ENCODE data around the gene THAP6. TPM values are rescaled to one million over a fixed set of nuclear protein-coding genes. Genes with fewer than 3 reads are reported as not detected.

The THAP6 gene
- total RNA-seq, 4 donors from 2014 or later: 11.0 to 21.2 (median 12.8) TPM

DNA sequence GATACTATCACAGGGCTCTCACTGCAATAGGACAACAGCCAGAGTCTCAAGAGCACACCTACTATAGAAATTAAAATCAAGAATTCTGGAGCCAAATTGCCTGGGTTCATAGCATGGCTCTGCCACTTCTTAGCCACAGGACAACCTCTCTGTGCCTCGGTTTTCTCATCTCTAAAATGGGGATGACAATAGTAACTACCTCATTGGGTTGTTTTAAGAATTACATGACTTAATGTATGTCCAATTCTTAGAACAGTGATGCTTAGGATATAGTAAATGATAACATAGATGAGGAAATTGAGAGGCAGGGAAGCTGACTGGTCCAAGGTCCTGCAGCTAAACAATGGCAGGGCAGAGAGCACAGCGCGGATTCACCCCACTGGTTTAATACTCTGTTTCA lies 30.6 kb downstream of the THAP6 start:
- Histone ChIP-seq H3K36me3 (peaks cover 0 to 27% (median 23%) of the 10 kb centered on the region in 4 donors), H3K4me3 (no peak overlapping the region), H3K9me3 (no peaks in the 10 kb centered on the region), H3K27me3 (no peaks in the 10 kb centered on the region), H3K27ac (replicated peaks in 1 of 4) (no peak overlapping the region), H3K4me1 (peaks cover 0 to 6% (median 0%) of the 10 kb centered on the region in 4 donors)
- TF ChIP-seq EP300 (IDR thresholded peaks at IDR 0.05) (no peak), POLR2A (IDR thresholded peaks at IDR 0.05; ENCODE audit: low read depth) (no peak), POLR2AphosphoS5 (IDR thresholded peaks at IDR 0.05) (no peak), CTCF (IDR thresholded peaks at IDR 0.05) (no peak)
- WGBS: 84% methylated on average over 3 of the region's 3 CpGs
- DNase-seq (ENCODE audit: extremely low spot score): no peak
- intact Hi-C loops (cut with DNase I): no loop called here

- 96% methylated on average over 5 of the region's 5 CpGs for WGBS
- intact Hi-C loops (cut with DNase I): no loop called here
- Histone ChIP-seq H3K4me1 (peaks cover 0 to 6% (median 0%) of the 10 kb centered on the region in 4 donors), H3K9me3 (no peaks in the 10 kb centered on the region), H3K27ac (replicated peaks in 1 of 4) (no peak overlapping the region), H3K4me3 (no peak overlapping the region), H3K27me3 (no peaks in the 10 kb centered on the region), H3K36me3 (peaks cover 0 to 22% (median 21%) of the 10 kb centered on the region in 4 donors)
- TF ChIP-seq POLR2AphosphoS5 (IDR thresholded peaks at IDR 0.05): no peak
- no peak for TF ChIP-seq EP300 (IDR thresholded peaks at IDR 0.05)
- TF ChIP-seq CTCF (IDR thresholded peaks at IDR 0.05): no peak
- TF ChIP-seq POLR2A (IDR thresholded peaks at IDR 0.05; ENCODE audit: low read depth): no peak
- DNase-seq (ENCODE audit: extremely low spot score): no peak
Observed at GRCh38 chr4:75545526-75545925, 31.3 kb downstream of the THAP6 start.

GRCh38 chr4:75547647-75548387 lies 33.5 kb downstream of the THAP6 start:
- no peaks in the 10 kb centered on the region for H3K27me3 ChIP-seq
- WGBS: 70% methylated on average over 15 of the region's 15 CpGs
- DNase-seq (ENCODE audit: extremely low spot score): no peak

GRCh38 chr4:75549019-75549418 lies 34.7 kb downstream of the THAP6 start:
- Histone ChIP-seq H3K4me1 (peaks cover 0 to 6% (median 0%) of the 10 kb centered on the region in 4 donors), H3K27me3 (no peaks in the 10 kb centered on the region), H3K36me3 (peaks cover 0 to 20% (median 15%) of the 10 kb centered on the region in 4 donors), H3K4me3 (no peak overlapping the region), H3K9me3 (no peaks in the 10 kb centered on the region), H3K27ac (replicated peaks in 1 of 4) (no peak overlapping the region)
- TF ChIP-seq CTCF (IDR thresholded peaks at IDR 0.05) (no peak), POLR2AphosphoS5 (IDR thresholded peaks at IDR 0.05) (no peak), EP300 (IDR thresholded peaks at IDR 0.05) (no peak), POLR2A (IDR thresholded peaks at IDR 0.05; ENCODE audit: low read depth) (no peak)
- no peak for DNase-seq (ENCODE audit: extremely low spot score)
- intact Hi-C loops (cut with DNase I): no loop called here
- 86% methylated on average over 2 of the region's 2 CpGs for WGBS

More at GRCh38 chr4:75547647-75548387, 33.5 kb downstream of the THAP6 start:
- TF ChIP-seq CTCF (IDR thresholded peaks at IDR 0.05) (no peak), POLR2AphosphoS5 (IDR thresholded peaks at IDR 0.05) (peak in 1 of 2 donors; percentile 24)
- Histone ChIP-seq H3K27ac (replicated peaks in 1 of 4) (no peak overlapping the region), H3K4me1 (peaks cover 0 to 6% (median 0%) of the 10 kb centered on the region in 4 donors), H3K4me3 (no peak overlapping the region), H3K9me3 (no peaks in the 10 kb centered on the region), H3K36me3 (peaks cover 0 to 22% (median 19%) of the 10 kb centered on the region in 4 donors)
- intact Hi-C loops (cut with DNase I): no loop called here
